ENCODE results near the gene ST3GAL2.

GRCh38 chr16:70482624-70483023, 43.7 kb upstream of the ST3GAL2 start:
- TF ChIP-seq EP300 (IDR thresholded peaks at IDR 0.05) = no peak
- TF ChIP-seq, protein P1, sequence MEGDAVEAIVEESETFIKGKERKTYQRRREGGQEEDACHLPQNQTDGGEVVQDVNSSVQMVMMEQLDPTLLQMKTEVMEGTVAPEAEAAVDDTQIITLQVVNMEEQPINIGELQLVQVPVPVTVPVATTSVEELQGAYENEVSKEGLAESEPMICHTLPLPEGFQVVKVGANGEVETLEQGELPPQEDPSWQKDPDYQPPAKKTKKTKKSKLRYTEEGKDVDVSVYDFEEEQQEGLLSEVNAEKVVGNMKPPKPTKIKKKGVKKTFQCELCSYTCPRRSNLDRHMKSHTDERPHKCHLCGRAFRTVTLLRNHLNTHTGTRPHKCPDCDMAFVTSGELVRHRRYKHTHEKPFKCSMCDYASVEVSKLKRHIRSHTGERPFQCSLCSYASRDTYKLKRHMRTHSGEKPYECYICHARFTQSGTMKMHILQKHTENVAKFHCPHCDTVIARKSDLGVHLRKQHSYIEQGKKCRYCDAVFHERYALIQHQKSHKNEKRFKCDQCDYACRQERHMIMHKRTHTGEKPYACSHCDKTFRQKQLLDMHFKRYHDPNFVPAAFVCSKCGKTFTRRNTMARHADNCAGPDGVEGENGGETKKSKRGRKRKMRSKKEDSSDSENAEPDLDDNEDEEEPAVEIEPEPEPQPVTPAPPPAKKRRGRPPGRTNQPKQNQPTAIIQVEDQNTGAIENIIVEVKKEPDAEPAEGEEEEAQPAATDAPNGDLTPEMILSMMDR (IDR thresholded peaks at IDR 0.05) = no peak
- TF ChIP-seq POLR2A (IDR thresholded peaks at IDR 0.05) = no peak

All from ovary (tissue), 3 donors.